ENCODE measurements around the gene PDIA6.
"Not testable (repeated sequence)": the region's sequence is repeated elsewhere in the genome, so short reads cannot be mapped to it uniquely, and the experiment has no call there.

The PDIA6 gene

DNA sequence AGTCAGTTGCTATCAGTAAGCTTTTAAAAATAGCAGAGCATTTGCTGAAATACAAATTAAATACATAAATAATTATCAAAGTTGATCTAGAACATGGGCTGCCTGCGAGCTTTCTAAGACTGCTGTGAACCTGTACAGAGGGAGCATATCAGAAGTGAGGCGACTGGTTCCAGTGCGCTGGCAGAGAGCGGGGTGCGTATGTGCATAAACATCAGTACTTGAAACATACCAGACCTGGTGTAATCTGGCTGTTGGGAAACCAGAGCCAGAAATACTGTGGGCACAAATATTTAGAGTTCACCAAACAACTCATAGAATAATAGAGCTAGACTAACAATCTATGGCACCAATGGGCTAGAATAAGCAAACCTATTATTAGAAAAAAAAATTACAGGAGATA, 27.3 kb downstream of the PDIA6 start:
- H3K4me2 ChIP-seq = no peak overlapping the region
- TF ChIP-seq, protein P1, sequence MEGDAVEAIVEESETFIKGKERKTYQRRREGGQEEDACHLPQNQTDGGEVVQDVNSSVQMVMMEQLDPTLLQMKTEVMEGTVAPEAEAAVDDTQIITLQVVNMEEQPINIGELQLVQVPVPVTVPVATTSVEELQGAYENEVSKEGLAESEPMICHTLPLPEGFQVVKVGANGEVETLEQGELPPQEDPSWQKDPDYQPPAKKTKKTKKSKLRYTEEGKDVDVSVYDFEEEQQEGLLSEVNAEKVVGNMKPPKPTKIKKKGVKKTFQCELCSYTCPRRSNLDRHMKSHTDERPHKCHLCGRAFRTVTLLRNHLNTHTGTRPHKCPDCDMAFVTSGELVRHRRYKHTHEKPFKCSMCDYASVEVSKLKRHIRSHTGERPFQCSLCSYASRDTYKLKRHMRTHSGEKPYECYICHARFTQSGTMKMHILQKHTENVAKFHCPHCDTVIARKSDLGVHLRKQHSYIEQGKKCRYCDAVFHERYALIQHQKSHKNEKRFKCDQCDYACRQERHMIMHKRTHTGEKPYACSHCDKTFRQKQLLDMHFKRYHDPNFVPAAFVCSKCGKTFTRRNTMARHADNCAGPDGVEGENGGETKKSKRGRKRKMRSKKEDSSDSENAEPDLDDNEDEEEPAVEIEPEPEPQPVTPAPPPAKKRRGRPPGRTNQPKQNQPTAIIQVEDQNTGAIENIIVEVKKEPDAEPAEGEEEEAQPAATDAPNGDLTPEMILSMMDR (conservative IDR thresholded peaks at IDR 0.05; ENCODE audit: low read depth, low read length) = no peak
- no peak overlapping the region for H3K9ac ChIP-seq
- peaks cover 40% of the 10 kb centered on the region for H3K36me3 ChIP-seq (ENCODE audit: insufficient read depth)
- H2AFZ ChIP-seq (ENCODE audit: low read depth) = no peak overlapping the region
- no peaks in the 10 kb centered on the region for H4K20me1 ChIP-seq (ENCODE audit: insufficient read depth)
- H3K27ac ChIP-seq = no peak overlapping the region
- H3K27me3 ChIP-seq (ENCODE audit: insufficient read depth, low read depth) = no peaks in the 10 kb centered on the region
- no peak overlapping the region for H3K4me3 ChIP-seq (IDR thresholded peaks at IDR 0.05; ENCODE audit: insufficient read depth, low read depth, low read length)
- H3K4me1 ChIP-seq (ENCODE audit: low read depth, poor library complexity, severe bottlenecking) = peaks cover 13% of the 10 kb centered on the region
- peaks cover 24% of the 10 kb centered on the region for H3K79me2 ChIP-seq (ENCODE audit: insufficient read depth, low read depth)

DNA sequence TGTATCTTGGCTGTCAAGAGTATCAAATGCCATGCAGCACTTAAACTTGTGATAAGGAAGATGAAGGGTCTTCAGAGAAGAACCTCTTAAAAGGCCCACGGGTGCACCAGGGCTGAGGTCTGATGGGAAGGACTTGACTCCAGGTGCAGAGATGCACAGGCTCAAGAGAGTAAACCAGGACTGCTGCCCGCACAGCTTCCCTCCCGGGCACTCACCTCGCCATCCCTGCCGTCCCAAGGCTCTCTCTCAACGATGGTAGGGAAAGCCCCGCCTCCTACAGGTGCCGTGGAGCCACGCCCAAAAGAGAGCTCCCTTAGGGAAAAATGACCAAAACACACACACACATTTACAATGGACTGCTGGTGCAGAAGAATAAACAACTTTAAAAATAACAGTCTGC, 27.9 kb downstream of the PDIA6 start:
- Histone ChIP-seq H3K79me2 (ENCODE audit: insufficient read depth, low read depth) (peaks cover 18% of the 10 kb centered on the region), H2AFZ (ENCODE audit: low read depth) (no peak overlapping the region), H4K20me1 (ENCODE audit: insufficient read depth) (no peaks in the 10 kb centered on the region), H3K9ac (no peak overlapping the region), H3K4me3 (IDR thresholded peaks at IDR 0.05; ENCODE audit: insufficient read depth, low read depth, low read length) (no peak overlapping the region), H3K27me3 (ENCODE audit: insufficient read depth, low read depth) (no peaks in the 10 kb centered on the region), H3K27ac (no peak overlapping the region), H3K4me1 (ENCODE audit: low read depth, poor library complexity, severe bottlenecking) (peaks cover 7% of the 10 kb centered on the region), H3K36me3 (ENCODE audit: insufficient read depth) (peaks cover 38% of the 10 kb centered on the region), H3K4me2 (no peak overlapping the region)
- TF ChIP-seq, protein P1 (conservative IDR thresholded peaks at IDR 0.05; ENCODE audit: low read depth, low read length) = no peak

DNA sequence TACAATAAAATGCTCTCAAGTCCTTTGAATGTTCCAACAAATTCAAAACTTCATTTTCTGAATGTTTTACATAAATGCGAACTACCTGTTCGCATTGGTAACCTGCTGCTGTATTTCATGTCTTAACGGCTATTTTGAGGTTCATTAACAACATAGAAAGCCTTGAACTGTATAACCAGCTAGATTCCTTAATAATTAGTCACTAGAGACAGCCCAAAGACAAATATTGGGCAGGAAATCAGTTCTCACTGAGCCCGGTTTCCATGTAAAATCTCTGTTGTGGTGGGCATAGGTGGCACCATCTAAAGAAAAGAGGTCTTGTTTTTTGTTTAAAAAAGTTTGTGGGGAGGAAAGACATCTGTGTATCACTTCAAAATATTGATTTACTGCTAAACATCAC, 29.2 kb downstream of the PDIA6 start:
- no peaks in the 10 kb centered on the region for H3K27me3 ChIP-seq (ENCODE audit: insufficient read depth, low read depth)
- no peaks in the 10 kb centered on the region for H3K4me1 ChIP-seq (ENCODE audit: low read depth, poor library complexity, severe bottlenecking)
- no peak overlapping the region for H3K4me2 ChIP-seq
- H3K4me3 ChIP-seq (IDR thresholded peaks at IDR 0.05; ENCODE audit: insufficient read depth, low read depth, low read length) = no peak overlapping the region
- no peak overlapping the region for H3K27ac ChIP-seq
- peaks cover 30% of the 10 kb centered on the region; the same call in 1 of the 2 replicates for H3K36me3 ChIP-seq (ENCODE audit: insufficient read depth)
- H2AFZ ChIP-seq (ENCODE audit: low read depth) = no peak overlapping the region
- peaks cover 10% of the 10 kb centered on the region for H3K79me2 ChIP-seq (ENCODE audit: insufficient read depth, low read depth)
- TF ChIP-seq, protein P1 (conservative IDR thresholded peaks at IDR 0.05; ENCODE audit: low read depth, low read length) = no peak
- H3K9ac ChIP-seq = no peak overlapping the region
- no peaks in the 10 kb centered on the region for H4K20me1 ChIP-seq (ENCODE audit: insufficient read depth)

DNA sequence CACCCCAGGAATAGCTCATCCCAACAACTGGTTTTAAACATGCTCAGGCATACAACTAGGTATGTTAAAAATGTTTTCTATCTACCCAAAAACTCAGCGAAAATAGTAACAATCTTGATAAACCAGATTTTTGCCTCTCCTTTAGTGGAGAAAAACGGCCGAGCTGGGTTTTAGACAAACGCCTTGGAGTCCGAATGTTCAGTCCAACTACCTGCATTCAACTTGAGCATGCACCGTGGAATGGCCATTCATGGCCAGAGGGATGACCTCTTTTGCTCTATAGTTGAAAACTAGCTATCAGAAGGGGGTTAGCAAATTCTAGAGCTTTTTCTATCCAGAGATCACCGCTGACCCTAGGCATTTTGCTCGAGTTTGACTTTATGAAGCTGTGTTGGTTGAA, 30.8 kb downstream of the PDIA6 start:
- H3K79me2 ChIP-seq (ENCODE audit: insufficient read depth, low read depth) = no peaks in the 10 kb centered on the region; the same call in 1 of the 2 replicates
- no peaks in the 10 kb centered on the region for H3K27me3 ChIP-seq (ENCODE audit: insufficient read depth, low read depth)
- no peaks in the 10 kb centered on the region for H4K20me1 ChIP-seq (ENCODE audit: insufficient read depth)
- H3K27ac ChIP-seq = no peak overlapping the region
- TF ChIP-seq, protein P1 (conservative IDR thresholded peaks at IDR 0.05; ENCODE audit: low read depth, low read length) = no peak
- H3K36me3 ChIP-seq (ENCODE audit: insufficient read depth) = peaks cover 23% of the 10 kb centered on the region; the same call in 1 of the 2 replicates
- no peak overlapping the region for H3K4me2 ChIP-seq
- no peaks in the 10 kb centered on the region for H3K4me1 ChIP-seq (ENCODE audit: low read depth, poor library complexity, severe bottlenecking)
- H2AFZ ChIP-seq (ENCODE audit: low read depth) = no peak overlapping the region
- H3K9ac ChIP-seq = no peak overlapping the region
- H3K4me3 ChIP-seq (IDR thresholded peaks at IDR 0.05; ENCODE audit: insufficient read depth, low read depth, low read length) = no peak overlapping the region

DNA sequence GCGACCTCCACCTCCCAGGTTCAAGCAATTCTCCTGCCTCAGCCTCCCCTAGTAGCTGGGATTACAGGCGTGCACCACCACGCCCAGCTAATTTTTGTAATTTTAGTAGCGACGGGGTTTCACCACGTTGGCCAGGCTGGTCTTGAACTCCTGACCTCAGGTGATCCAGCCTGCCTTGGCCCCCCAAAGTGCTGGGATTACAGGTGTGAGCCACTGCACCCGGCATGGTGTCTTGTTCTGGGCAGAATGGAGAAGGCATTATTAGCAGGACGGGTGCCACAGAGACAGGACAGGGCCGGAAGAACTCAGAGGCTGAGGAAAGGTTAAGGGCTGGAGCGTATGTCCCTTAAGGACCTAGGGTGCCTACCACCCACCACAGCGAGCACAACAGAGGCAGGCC, 31.8 kb downstream of the PDIA6 start:
- not testable (repeated sequence) for H3K27me3 ChIP-seq (ENCODE audit: insufficient read depth, low read depth); H4K20me1 ChIP-seq (ENCODE audit: insufficient read depth); H2AFZ ChIP-seq (ENCODE audit: low read depth); H3K4me2 ChIP-seq; H3K4me3 ChIP-seq (IDR thresholded peaks at IDR 0.05; ENCODE audit: insufficient read depth, low read depth, low read length); H3K27ac ChIP-seq; H3K79me2 ChIP-seq (ENCODE audit: insufficient read depth, low read depth); H3K9ac ChIP-seq; H3K4me1 ChIP-seq (ENCODE audit: low read depth, poor library complexity, severe bottlenecking)
- peaks cover 16% of the 10 kb centered on the region; the same call in 1 of the 2 replicates for H3K36me3 ChIP-seq (ENCODE audit: insufficient read depth)
